ENCODE results near the gene IQCE.
"Not testable (repeated sequence)": the region's sequence is repeated elsewhere in the genome, so short reads cannot be mapped to it uniquely, and the experiment has no call there.

The IQCE gene

DNA sequence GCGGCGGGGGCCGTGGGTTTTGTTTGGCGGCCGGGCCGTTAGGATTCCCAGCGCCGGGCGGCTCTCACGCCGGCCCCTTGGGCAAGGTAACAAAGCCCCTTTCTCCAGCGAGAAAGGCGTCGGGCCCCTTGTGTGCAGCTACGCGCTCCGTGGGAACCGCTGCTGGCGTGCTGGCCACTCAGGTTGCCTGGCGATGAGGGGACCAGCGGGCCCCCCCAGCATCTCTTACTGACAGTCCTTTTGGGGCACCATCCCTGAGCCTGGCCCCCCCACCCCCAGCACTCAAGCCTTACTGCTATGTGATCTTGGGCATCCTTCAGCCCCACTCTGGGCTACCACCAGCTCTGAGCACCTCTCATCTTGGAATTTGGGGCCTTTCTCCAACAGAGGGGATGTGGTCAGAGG lies 37.4 kb upstream of the IQCE start:
- no peak for DNase-seq

DNA sequence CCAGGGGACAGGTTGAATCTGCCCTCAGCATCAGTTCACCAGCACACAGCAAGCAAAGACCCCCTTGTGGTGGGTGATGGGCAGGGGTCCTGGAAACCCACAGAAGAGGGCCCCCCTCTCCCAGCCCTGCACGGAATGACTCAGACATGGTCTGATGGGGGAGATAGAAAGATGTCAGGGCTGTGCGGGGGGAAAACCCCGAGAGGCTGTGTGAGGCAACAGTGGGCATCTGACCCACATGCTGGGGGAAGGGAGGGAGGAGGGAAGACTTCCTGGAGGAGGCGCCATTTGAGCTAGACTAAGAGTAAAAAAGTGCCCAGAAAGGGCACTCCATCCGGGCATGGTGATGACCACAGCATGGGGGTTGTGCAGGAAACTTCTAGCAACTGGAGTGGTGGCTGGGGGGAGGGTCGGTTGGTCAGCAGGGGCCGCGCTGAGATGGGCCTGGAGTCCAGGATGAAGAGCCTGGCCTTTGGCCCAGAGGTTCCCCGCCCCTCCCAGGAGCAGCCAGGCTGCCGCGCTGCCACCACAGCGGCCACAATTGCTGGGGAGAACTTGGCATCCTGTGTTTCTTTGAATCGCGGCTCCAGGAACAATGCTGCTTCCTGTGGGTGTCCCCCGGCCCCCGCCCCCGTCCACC lies 36.7 kb upstream of the IQCE start:
- peak; percentile 37 for DNase-seq

DNA sequence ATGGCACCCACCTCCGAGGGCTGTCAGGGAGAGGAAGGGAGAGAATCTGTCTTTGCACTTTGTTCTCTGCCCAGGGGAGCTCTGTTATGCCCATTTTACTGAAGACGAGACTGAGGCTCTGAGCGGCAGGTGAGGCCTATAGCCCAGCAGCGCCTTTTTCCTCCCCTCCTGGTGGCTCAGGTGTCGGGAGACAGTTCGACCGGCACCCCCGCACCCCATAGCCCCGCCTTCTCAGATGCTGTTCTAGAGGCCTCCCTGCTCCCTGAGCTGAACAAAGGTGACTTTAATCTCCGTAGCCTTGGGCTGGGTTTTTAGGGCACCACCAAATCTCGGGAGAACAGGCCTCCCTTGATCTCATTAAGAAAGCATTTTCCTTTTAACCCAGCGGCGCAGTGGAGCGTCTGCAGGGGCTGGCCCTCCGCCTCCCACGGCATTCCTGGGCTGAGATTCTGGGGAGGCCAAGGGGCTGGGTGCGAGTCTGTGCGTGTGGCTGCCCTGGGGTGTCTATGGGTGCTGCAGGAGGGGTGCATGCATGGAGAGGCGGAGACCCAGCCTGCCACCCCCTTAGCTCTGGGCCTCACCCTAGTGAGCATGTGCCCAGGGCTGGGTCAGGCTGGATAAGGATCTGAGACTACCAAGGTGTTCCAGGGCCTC lies 35.9 kb upstream of the IQCE start:
- DNase-seq: no peak

DNA sequence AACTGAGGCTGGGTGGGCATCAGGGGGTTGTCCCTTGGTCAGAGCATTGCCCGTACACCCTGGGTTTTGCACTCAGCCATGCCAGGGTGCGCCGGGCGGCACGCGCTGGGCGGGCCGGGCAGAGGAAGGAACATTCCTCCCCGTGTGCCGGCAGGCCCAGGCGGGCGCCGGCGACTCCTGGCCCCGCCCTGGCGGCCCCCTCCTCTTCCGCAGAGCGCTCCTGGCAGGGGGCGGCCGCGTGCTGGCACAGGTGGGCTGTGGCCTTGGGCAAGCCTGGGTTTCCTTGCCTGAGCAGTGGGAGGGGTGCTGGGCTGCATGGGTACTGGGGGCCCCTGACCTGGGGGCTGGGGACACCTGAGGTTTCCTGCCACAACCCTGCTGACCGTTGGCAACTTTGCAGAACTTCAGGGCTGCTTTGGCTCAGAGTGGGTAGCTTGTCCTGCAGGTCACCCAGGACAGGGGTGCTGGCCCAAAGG lies 35.3 kb upstream of the IQCE start:
- no peak for DNase-seq

DNA sequence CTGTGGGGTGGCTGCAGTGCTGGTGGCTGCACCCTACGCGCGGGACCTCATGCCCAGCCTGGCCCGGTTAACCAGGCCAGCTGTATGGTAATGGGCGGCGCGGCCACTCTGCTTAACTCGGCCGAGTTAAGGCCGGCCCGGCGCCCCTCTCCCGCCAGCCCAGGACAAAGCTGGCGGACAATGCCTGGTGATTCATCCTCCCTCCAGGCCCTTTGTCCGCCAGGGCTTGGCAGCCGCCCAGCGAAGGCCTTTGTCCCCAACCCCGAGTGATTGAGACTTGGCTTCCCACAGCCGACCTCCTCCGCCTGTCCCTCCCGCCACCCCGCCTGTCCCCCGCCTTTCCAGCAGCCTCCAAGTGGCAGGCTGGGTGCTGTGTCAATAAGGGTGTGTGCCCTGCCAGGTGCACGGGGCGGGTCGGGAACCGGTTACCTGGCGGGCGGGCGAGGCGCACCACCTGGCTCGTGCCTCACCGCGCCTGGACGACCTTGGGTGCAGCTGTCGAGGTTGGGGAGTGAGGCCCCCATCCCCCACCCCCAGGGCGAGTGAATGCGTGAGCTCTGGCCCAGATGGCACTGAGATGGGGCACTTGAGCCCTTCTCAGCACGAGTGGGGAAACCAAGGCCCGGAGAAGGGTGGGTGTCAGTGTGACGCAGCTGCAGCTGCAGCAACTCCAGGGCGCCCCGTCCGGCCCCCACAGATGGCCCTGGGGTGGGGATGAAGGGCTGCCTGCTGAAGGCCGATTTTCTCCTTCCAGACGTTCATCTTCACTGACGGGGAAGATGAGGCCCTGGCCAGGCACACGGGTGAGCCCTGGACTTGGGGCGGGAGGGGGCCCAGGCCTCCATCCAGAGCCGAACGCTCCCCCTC lies 34.6 kb upstream of the IQCE start:
- DNase-seq: no peak

DNA sequence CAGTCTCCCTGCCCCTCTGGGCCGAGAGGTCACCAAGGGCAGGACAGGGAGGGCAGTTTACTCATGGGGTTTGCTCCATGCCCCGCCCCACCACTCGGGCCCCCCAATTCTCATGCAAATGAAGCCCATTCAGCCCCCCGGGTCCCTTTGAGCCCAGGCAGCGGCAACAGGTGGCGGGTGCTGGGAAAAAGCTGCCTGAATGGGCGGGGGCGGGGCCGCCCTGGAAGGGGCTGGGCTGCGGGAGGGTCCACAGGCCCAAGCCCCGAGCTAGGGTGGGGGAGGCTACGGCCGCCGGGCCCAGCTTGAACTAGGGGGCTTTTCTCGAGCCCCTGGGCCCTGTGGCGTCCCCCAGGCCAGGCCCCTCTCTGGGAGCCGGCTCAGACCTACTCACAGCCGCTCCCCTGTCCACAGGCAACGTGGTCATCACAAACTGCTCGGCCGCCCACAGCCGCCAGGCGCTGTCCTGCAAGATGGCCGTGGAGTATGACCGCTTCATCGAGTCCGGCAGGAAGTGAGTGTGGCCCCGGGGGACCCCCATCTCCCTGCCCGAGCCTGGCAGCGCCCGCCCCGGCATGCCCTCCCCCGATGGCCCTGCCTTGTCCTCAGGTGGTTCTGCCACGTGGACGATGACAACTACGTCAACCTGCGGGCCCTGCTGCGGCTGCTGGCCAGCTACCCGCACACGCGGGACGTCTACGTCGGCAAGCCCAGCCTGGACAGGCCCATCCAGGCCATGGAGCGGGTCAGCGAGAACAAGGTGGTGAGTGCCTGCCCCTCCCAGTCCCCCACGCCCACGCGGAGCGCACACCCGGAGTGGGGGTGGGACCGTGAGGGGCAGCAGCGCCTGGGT lies 33.7 kb upstream of the IQCE start:
- DNase-seq: no peak

DNA sequence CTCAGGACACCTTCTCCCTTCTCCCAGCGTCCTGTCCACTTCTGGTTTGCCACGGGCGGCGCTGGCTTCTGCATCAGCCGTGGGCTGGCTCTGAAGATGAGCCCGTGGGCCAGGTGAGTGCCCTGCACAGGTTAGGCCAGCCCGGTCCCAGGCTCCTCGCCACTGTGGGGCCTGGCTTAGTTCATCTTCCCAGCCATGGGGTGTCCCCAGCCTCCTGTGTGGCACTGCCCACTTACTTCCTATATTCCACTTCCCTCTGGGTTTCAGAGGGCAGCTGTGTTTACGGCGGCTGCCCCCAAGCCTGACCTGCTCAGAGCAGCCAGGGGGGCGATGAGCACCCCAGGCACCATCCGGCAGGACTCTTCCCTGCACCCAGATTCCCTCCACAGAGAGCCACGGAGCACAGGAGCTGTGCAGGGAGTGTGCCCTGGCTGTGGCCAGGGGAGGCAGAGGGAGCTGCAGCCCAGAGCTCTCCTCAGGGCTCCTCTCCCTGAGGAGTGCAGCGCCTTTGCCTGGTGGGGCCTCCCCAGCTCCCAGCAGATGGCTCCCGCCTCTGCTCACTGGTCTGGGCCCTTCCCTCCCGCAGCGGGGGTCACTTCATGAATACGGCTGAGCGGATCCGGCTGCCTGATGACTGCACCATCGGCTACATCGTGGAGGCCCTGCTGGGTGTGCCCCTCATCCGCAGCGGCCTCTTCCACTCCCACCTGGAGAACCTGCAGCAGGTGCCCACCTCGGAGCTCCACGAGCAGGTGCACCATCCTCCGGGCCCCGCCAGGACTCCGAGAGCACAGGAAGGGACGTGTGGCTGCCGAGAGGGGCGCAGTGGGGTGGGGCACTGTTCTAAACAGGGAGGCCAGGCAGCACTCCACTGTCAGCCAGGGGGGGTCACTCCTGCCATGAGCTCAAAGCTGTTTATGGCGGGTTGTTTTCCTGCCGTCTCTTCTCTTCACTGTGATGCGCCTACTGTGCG lies 32.8 kb upstream of the IQCE start:
- DNase-seq: no peak

DNA sequence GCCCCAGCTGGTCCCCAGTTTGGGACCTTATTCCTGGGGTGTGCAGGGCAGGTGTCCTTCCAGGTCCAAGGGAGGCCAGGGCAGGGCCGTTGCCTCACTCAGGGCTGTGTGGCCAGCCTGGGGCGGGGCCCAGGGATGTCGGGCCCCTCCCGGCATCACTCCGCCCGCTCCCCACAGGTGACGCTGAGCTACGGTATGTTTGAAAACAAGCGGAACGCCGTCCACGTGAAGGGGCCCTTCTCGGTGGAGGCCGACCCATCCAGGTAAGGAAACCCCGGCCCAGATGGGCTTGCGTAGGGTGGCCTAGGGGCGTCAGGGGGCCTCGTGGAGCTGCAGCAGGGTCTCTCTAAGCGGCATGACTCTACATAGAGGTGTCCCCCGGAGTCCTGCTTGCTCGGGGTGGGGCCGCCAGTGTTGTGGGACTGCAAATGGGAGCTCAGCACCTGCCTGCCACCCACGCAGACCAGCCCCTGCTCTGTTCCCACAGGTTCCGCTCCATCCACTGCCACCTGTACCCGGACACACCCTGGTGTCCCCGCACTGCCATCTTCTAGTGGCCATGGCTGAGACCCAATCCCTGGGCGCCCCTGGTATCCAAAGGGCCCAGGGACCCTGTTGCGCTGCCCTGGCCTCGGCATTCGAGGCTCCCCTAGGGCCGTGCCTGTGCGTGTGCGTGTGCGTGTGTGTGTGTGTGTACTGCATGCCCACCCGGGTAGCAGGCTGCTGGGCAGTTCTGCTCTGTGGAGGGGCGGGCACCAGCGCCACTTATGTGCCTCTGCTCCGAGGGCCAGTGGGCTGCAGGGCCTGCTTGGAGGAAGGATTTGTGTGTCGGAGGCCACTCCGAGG lies 31.9 kb upstream of the IQCE start:
- no peak for DNase-seq

DNA sequence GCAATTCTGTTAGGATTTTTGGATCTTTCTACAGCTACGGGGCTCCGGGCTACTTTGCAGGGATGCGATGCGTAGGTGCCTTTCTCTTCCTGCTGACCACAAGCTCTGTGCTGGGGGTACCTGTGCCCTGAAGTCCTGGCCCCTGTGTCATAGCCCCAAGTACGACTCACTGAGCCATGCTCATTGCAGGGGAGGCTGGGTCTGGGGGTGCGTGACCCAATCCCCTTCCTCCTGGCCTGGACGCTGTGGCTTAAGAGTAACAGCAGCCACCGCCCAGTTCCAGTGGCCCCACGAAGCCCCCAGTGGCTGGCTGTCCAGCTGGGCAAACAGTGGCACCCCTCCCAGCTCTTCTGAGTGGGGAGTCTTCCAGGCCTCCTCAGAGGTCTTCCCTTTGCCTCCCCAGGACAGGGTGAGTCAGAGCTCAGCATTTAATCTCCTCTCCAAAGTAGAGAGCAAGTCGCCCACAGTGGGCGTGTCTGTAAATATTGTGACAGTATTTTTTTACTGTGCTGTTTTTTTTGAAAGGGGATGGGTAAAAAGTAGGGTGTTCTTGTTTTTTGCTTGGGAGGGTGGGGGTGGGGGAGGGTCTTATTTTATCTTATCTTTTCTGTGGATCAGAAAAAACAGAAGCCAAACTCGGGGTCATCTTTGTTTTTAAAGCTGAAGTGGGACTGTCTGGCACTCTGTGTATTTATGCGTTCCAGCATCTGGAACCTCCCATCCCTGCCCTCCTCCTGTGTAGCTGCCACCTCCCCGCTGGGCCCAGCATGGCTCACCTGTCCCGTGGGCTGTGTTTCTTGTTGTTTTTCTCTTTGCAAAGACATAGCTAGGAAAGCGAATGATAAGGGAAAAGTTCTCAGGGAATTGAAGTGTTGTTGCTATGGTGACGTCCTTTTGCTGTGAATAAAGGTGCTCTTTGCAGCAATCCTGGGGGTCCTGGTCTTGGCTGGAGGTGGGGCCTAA lies 31.0 kb upstream of the IQCE start:
- DNase-seq: peak; percentile 68

DNA sequence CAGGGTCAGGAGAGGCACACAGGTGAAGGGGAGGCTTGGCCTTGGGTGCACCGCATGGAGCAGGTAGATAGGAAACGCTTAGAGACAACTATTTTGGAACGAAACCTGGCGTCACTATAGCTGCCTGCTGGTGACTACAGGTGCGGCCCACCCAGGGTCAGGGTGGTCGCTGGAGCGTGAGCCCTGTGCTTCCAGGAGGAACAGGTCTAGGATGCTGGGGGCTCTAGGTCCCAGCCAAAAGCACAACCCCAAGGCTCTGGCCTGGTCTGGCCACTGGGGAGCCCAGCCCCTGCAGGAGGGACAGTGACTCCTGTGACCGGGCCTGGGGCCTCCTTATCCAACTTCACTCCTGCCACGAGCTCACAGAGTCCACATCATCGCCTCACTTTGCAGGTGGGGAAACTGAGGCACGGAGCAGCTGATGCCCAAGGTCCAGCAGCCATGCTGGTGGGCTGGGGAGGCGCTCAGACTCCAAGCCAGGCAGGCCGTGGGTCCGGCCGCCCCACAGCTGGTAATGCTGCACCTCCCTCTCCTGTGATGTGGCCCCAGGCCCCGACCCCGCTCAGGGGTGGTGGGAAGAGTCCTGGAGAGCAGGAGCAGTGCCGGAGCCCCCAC lies 30.2 kb upstream of the IQCE start:
- DNase-seq: no peak

DNA sequence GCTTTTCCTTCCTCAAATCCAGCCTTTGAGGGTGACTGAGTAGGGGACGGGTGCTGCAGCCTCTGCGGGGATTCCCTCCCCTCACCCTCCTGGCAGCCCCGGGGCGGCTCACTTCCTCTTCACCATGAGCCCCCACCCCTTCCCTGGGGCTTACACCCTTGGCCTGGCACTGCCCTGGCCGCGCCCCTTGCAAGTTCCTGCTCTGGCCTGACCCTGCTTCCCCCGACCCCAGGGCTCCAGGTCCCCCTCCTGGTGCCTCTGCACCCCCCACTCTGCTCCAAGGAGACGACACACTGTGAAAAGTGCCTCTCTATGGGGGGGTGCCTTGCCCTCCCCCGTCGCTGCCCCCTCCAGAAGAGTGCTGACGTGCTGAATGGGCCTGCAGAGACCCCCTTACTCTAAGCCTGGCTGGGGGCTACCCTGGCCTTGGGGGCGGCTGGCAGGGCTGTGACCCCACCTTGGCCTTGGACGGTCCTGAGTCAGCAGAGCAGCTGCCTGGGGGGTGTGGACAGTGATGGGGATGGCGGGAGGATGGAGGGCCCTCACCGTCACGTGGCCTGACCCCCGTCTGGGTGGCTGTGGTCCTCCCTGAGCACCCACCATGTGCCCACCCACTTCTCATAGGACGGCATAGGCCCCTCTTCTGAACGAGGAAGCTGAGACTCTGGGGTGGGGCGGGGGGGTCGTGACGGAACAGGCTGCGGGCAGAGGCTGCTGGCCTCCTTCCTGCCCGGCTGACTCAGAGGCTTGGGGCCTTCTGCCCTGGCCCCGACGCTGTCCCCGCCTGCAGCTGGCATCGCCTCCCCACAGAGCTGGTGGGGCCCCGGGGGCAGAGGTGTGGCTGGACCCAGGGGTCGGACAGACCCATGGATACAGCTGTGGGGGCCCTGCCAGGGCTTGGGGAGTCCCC lies 29.4 kb upstream of the IQCE start:
- DNase-seq: no peak

DNA sequence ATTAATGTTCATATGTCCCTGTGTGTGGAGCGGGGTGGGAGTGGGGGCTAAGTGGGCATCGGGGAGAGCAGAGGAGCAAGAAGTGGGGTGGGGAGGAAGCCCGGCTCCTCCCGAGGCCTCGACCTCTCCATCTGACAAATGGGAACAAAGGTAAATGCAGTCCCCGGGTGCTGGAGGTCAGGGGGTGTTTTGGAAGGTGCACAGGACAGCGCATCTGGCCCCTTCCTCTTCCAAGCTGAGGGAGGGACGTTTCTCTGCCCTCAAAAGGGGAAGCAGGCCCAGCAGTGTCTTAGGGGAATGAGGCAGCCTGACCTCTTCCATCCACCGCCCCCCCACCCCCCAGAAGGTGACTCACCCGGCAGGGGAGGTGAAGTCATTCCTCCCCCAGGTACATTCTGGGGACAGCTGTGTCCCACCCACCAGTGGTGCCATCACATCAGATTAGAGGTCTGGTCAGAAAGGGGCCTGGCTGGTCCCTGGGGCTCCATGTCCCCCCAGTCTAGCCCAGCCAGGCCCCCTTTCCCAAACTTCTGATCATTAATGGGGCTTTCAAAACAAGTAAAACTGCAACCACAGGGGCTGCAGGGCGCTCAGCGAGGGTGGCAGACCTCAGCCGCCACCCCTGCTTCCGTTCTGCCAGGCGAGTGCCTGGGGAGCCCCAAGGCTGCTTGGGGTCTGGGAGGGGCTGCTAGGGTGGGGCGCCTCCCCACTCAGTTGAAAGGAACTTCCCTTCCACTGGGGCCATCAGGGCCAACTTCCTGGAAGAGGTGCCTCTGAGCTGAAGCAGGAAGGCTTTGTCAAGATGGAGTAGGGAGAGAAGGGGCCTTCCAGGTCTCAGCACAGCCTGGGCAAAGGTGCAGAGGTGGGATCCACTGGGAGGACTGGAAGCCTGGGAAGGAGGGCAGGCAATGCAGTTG lies 28.4 kb upstream of the IQCE start:
- peak; percentile 36 for DNase-seq

DNA sequence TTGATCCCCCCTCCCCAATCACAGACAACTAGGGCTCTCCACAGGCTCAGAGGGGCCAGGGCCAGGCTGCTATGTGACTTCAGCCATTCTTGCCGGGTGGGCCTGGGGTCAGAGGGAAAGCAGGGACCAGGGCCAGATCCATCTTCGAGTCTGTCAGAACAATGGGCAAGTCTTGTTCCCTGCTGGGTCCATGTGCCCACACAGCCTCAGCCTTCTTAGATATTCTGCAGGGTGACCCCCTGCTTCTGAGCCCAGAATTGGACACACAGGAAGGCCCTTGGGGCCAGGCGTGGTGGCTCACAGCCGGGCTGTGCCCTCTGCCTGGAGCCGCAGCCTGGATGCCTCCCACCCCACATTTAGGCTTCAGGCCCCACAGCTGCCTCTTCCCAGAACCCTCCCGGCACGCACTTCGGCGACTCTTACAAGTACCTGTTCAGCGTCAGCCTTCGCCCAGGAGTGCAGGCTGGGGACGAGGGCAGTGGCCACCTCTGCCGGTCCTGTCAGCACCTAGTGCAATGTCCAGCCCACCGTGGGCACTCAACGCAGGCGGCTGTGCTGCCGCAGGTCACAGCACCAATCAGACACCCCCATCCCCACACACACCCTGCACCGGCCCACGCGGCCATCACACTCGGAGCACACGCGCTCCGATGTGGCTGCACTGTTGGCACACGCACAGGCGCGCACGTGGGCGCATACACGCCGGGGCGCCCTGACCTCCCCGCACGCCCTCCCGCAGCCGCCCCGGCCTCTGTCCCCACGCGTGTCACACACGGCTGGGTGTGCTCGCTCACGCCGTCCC lies 27.6 kb upstream of the IQCE start:
- DNase-seq: not testable (repeated sequence)

DNA sequence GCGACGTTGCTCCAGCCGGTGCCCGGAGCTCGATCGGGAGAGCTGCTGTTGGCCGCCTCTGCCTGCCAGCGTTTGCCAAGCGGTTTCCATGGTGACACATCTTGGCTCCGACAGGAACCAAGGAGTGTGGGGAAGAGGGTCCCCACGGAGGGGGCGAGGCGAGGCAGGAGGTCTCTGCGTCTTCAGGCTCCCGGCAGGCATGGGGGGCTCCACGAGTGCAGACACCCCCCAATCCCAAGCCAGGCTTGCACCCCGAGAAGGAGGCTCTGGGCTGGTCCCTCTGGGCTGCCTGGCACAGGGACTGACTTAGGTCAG lies 27.0 kb upstream of the IQCE start:
- not testable (repeated sequence) for DNase-seq

DNA sequence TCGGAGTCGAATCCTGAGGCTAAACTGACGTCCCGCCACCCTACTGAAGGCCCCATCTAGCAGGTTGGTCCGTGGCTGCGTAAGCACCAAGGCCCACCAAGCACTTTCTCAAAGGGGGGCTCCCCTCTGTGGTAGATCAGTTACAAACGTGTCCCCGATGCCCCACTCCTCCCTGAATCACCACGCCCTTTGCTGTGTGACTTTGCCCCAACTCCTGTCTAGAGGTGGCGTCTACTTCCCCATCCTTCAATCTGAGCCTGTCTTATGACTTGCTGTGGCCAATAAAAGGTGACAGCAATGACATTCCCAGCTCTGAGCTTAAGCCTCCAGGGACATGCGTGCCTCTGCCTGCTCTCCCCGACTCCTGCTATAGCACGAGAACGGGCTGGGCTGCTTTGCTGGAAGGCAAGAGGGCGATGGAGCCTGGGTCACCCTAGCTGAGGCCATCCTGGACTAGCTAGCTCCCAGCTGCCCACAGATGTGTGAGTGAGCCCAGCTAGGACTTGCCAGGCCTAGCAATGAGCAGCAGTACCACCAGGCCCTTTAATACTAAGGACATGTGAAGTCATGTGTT lies 26.5 kb upstream of the IQCE start:
- DNase-seq: not testable (repeated sequence)

DNA sequence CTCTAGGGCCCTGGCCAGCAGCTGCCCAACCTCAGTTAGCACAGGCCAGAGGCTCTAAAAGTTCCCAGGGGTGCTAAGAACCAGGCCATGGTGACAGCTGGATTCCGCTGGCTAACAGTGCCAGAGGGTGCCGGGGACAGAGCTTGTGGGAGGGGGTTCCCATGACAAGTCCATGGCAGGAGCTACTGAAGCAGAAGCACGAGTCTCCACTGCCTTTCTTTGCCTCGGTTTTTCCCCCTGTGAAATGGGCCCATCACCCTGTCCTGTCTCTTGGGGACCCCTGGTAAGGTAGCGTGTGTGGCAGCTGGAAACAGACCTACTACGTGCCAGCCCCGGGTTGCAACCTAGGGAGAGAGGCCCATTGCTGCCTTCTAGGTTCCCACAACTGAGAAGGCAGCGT lies 26.0 kb upstream of the IQCE start:
- not testable (repeated sequence) for DNase-seq
